Measurements from ENCODE around the gene PTPRK. TPM values are rescaled to one million over a fixed set of nuclear protein-coding genes. Genes with fewer than 3 reads are reported as not detected.

Gene PTPRK
- total RNA-seq, 2 experiments from 2014 or later: 2.8 to 5.0 TPM

GRCh38 chr6:128114164-128114563 is 406.2 kb downstream of the PTPRK start:
- Mint-ChIP-seq H3K4me1 (peaks cover 8% of the 10 kb centered on the region), H3K4me3 (no peak overlapping the region), H3K27me3 (no peaks in the 10 kb centered on the region), H3K9me3 (peaks cover 2% of the 10 kb centered on the region), H3K36me3 (peaks cover 9% of the 10 kb centered on the region), H3K27ac (no peak overlapping the region)
- POLR2A ChIA-PET: no interaction called here
- ATAC-seq (ENCODE audit: low read depth) (no peak), DNase-seq (no peak)

DNA sequence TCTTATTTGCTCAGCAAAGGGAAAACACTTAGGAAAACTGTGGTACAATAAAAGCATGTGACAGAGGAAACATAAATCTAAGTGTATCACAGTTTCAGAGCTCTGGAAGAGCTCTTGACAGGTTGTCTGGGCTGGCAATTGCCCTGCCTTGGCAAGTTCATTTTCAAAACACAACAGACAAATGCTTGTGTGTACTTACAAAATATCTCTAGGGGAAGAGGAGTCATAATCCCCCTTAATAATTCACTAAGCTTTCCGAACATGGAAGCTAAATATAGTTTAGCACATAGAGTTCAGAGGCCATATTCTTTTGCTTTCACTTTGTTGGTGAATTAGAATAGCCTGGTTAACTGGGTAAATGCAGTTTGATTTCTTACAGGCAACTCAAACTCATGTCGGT is 407.9 kb downstream of the PTPRK start:
- H3K4me1 Mint-ChIP-seq: peaks cover 8% of the 10 kb centered on the region

GRCh38 chr6:128111096-128111495 is 409.3 kb downstream of the PTPRK start:
- Mint-ChIP-seq H3K4me1 (peaks cover 8% of the 10 kb centered on the region), H3K36me3 (peaks cover 9% of the 10 kb centered on the region), H3K4me3 (no peak overlapping the region), H3K9me3 (peaks cover 2% of the 10 kb centered on the region), H3K27me3 (no peaks in the 10 kb centered on the region), H3K27ac (no peak overlapping the region)
- ATAC-seq (ENCODE audit: low read depth) (no peak), DNase-seq (no peak)
- POLR2A ChIA-PET: no interaction called here

More for the DNA sequence above, 407.9 kb downstream of the PTPRK start:
- Mint-ChIP-seq H3K27ac (peak overlapping the region; percentile 43), H3K36me3 (peaks cover 9% of the 10 kb centered on the region), H3K4me3 (peak overlapping the region; percentile 59), H3K27me3 (no peaks in the 10 kb centered on the region), H3K9me3 (peaks cover 2% of the 10 kb centered on the region)
- DNase-seq (no peak), ATAC-seq (ENCODE audit: low read depth) (peak; percentile 50)
- POLR2A ChIA-PET: no interaction called here

DNA sequence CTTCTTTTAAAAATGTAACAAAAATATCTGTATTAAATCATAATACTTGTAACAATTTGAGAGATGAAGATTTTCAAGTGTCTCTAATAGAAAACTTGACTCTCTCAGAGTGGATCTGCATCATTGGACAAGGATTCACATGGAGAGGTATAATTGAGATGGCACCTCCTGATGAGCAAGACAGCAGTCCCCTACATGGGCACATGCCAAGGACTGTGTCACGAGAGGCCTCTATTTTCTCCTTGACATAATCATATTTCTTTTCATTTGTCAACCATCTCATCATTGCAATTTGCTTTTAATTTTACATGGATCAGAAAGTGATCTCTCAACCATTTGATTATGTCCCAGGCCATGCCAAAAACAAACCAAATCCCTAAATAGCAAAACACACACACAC is 412.7 kb downstream of the PTPRK start:
- no peaks in the 10 kb centered on the region for H3K27me3 Mint-ChIP-seq
- no peak overlapping the region for H3K27ac Mint-ChIP-seq
- peaks cover 12% of the 10 kb centered on the region for H3K36me3 Mint-ChIP-seq
- no peak for ATAC-seq (ENCODE audit: low read depth)
- DNase-seq: no peak
- no peaks in the 10 kb centered on the region for H3K9me3 Mint-ChIP-seq
- H3K4me3 Mint-ChIP-seq: no peak overlapping the region
- peaks cover 6% of the 10 kb centered on the region for H3K4me1 Mint-ChIP-seq
- POLR2A ChIA-PET: no interaction called here

- Mint-ChIP-seq H3K4me3 (no peak overlapping the region), H3K27ac (no peak overlapping the region), H3K27me3 (no peaks in the 10 kb centered on the region), H3K9me3 (no peaks in the 10 kb centered on the region), H3K4me1 (peaks cover 15% of the 10 kb centered on the region), H3K36me3 (peaks cover 14% of the 10 kb centered on the region)
- POLR2A ChIA-PET: interaction anchor here (1.0 kb wide), 1 partner anchor 264 kb away, joined by 3 read pairs; no protein-coding TSS in a partner anchor
- ATAC-seq (ENCODE audit: low read depth) (no peak), DNase-seq (no peak)
Observed at GRCh38 chr6:128099571-128100197, 420.7 kb downstream of the PTPRK start.

GRCh38 chr6:128098000-128098581 is 422.3 kb downstream of the PTPRK start:
- peak; percentile 26 for ATAC-seq (ENCODE audit: low read depth)
- Mint-ChIP-seq H3K4me3 (peak overlapping the region; percentile 3), H3K9me3 (no peaks in the 10 kb centered on the region), H3K27ac (no peak overlapping the region), H3K4me1 (peaks cover 16% of the 10 kb centered on the region), H3K36me3 (peaks cover 11% of the 10 kb centered on the region), H3K27me3 (no peaks in the 10 kb centered on the region)
- no peak for DNase-seq
- POLR2A ChIA-PET: interaction anchor here (1.1 kb wide), 1 partner anchor 10 kb away, joined by 3 read pairs; no protein-coding TSS in a partner anchor

- Mint-ChIP-seq H3K27me3 (no peaks in the 10 kb centered on the region), H3K27ac (no peak overlapping the region), H3K4me3 (no peak overlapping the region), H3K4me1 (peaks cover 16% of the 10 kb centered on the region), H3K36me3 (peaks cover 6% of the 10 kb centered on the region), H3K9me3 (no peaks in the 10 kb centered on the region)
- DNase-seq (no peak), ATAC-seq (ENCODE audit: low read depth) (no peak)
- POLR2A ChIA-PET: interaction anchor here (1.1 kb wide), 1 partner anchor 9 kb away, joined by 3 read pairs; no protein-coding TSS in a partner anchor
Observed at GRCh38 chr6:128097009-128097408, 423.4 kb downstream of the PTPRK start.

- peak overlapping the region; percentile 20 for H3K4me3 Mint-ChIP-seq
- H3K27ac Mint-ChIP-seq: no peak overlapping the region
- H3K4me1 Mint-ChIP-seq: peaks cover 16% of the 10 kb centered on the region
- H3K27me3 Mint-ChIP-seq: no peaks in the 10 kb centered on the region
- ATAC-seq (ENCODE audit: low read depth): no peak
- peaks cover 7% of the 10 kb centered on the region for H3K36me3 Mint-ChIP-seq
- POLR2A ChIA-PET: no interaction called here
- no peak for DNase-seq
- H3K9me3 Mint-ChIP-seq: no peaks in the 10 kb centered on the region
Observed at GRCh38 chr6:128095362-128095761, 425.0 kb downstream of the PTPRK start.

DNA sequence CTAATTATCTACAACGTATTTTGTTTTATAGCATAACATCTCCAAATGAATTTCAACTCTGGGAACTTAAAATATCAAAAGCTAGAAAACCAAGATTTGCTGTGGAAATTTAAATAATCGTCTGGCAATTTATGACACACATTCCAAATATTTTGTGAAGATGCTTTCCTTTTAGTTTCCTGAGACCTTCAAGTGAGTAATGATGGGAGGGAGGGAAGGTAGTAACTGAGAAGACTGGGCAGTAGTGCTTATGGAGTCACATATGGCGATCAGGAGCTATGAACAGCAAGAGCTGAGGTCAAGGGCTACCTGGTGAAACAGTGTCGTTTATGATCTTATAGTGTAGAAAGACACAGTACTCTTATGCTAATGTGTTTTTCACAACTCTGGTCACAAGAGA is 441.4 kb downstream of the PTPRK start:
- H3K36me3 Mint-ChIP-seq: peaks cover 32% of the 10 kb centered on the region
- ATAC-seq (ENCODE audit: low read depth): no peak
- H3K27ac Mint-ChIP-seq: no peak overlapping the region
- DNase-seq: no peak
- no peak overlapping the region for H3K4me3 Mint-ChIP-seq
- POLR2A ChIA-PET: no interaction called here
- H3K4me1 Mint-ChIP-seq: no peaks in the 10 kb centered on the region
- H3K27me3 Mint-ChIP-seq: no peaks in the 10 kb centered on the region
- peaks cover 4% of the 10 kb centered on the region for H3K9me3 Mint-ChIP-seq

DNA sequence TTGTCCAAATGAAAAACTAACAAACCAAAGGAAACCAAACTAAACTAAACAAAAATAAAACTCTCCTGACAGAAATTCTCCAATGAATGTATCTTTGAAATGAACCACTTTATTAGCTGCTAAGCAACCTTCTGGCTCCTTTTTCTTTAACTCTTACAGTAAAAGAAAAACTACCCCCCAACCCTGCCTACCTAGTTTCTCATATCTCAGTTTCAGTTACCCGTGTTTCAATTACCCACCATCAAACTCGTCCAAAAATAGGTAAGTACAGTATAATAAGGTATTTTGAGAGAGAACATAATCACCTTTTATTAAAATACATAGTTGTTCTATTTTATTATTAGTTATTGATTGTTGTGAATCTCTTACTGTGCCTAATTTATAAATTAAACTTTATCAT is 442.1 kb downstream of the PTPRK start:
- no peak overlapping the region for H3K27ac Mint-ChIP-seq
- DNase-seq: no peak
- H3K36me3 Mint-ChIP-seq: peaks cover 34% of the 10 kb centered on the region
- no peaks in the 10 kb centered on the region for H3K4me1 Mint-ChIP-seq
- H3K9me3 Mint-ChIP-seq: peaks cover 4% of the 10 kb centered on the region
- no peaks in the 10 kb centered on the region for H3K27me3 Mint-ChIP-seq
- ATAC-seq (ENCODE audit: low read depth): no peak
- no peak overlapping the region for H3K4me3 Mint-ChIP-seq
- POLR2A ChIA-PET: no interaction called here

DNA sequence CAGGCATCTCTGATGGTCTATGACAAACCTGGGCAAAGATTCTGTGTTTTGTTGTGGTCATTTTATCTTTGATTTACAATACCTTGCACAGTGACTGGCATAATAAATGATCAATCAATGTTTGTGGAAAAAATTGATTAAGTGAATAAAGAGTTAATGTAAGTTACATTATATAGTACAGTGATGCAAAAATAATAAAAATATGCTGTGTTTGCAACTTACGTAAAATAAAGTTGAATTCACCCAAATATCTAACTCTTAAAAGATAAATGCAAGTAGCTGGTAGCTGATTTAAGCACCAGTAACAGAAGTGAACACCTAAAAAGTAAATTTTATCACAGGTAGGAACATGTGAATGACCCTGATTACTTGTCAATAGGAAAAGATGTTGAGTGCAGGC is 443.6 kb downstream of the PTPRK start:
- DNase-seq (no peak), ATAC-seq (ENCODE audit: low read depth) (no peak)
- H3K4me1 Mint-ChIP-seq: no peaks in the 10 kb centered on the region
- POLR2A ChIA-PET: no interaction called here
- peaks cover 36% of the 10 kb centered on the region for H3K36me3 Mint-ChIP-seq
- H3K27me3 Mint-ChIP-seq: no peaks in the 10 kb centered on the region
- peaks cover 2% of the 10 kb centered on the region for H3K9me3 Mint-ChIP-seq
- no peak overlapping the region for H3K27ac Mint-ChIP-seq
- H3K4me3 Mint-ChIP-seq: no peak overlapping the region

GRCh38 chr6:128074567-128074966 is 445.8 kb downstream of the PTPRK start:
- ATAC-seq (ENCODE audit: low read depth): no peak
- H3K36me3 Mint-ChIP-seq: peaks cover 43% of the 10 kb centered on the region
- H3K27me3 Mint-ChIP-seq: no peaks in the 10 kb centered on the region
- peaks cover 2% of the 10 kb centered on the region for H3K9me3 Mint-ChIP-seq
- H3K27ac Mint-ChIP-seq: no peak overlapping the region
- POLR2A ChIA-PET: no interaction called here
- H3K4me3 Mint-ChIP-seq: no peak overlapping the region
- H3K4me1 Mint-ChIP-seq: no peaks in the 10 kb centered on the region
- no peak for DNase-seq

GRCh38 chr6:128073389-128073788 is 447.0 kb downstream of the PTPRK start:
- POLR2A ChIA-PET: no interaction called here
- H3K4me1 Mint-ChIP-seq: no peaks in the 10 kb centered on the region
- DNase-seq (no peak), ATAC-seq (ENCODE audit: low read depth) (no peak)
- no peaks in the 10 kb centered on the region for H3K27me3 Mint-ChIP-seq
- peaks cover 36% of the 10 kb centered on the region for H3K36me3 Mint-ChIP-seq
- H3K4me3 Mint-ChIP-seq: no peak overlapping the region
- H3K27ac Mint-ChIP-seq: no peak overlapping the region
- H3K9me3 Mint-ChIP-seq: peaks cover 2% of the 10 kb centered on the region

GRCh38 chr6:128071212-128071611 is 449.2 kb downstream of the PTPRK start:
- no peak for ATAC-seq (ENCODE audit: low read depth)

More at GRCh38 chr6:128071212-128071611, 449.2 kb downstream of the PTPRK start:
- Mint-ChIP-seq H3K27me3 (no peaks in the 10 kb centered on the region), H3K27ac (no peak overlapping the region), H3K36me3 (peaks cover 40% of the 10 kb centered on the region), H3K9me3 (peaks cover 2% of the 10 kb centered on the region), H3K4me3 (no peak overlapping the region), H3K4me1 (no peaks in the 10 kb centered on the region)
- POLR2A ChIA-PET: no interaction called here
- DNase-seq: no peak
